22Rv1 (cell line): ENCODE data around the gene MOK.

Experiments used
- ZFX ChIP-seq: fragments of 450-650 bp; IDR thresholded peaks from 2 replicates; pipeline ENCODE4 v1.6.1; 2017; ENCODE audit warnings: antibody characterized with exemption, borderline replicate concordance
- TF ChIP-seq, protein P1 (sequence below): fragments of 450-650 bp; IDR thresholded peaks from 2 replicates; pipeline ENCODE4 v1.5.1; 2017; ENCODE audit warnings: mild to moderate bottlenecking

GRCh38 chr14:102345232-102345631 is 40.3 kb upstream of the MOK start:
- TF ChIP-seq, protein P1, sequence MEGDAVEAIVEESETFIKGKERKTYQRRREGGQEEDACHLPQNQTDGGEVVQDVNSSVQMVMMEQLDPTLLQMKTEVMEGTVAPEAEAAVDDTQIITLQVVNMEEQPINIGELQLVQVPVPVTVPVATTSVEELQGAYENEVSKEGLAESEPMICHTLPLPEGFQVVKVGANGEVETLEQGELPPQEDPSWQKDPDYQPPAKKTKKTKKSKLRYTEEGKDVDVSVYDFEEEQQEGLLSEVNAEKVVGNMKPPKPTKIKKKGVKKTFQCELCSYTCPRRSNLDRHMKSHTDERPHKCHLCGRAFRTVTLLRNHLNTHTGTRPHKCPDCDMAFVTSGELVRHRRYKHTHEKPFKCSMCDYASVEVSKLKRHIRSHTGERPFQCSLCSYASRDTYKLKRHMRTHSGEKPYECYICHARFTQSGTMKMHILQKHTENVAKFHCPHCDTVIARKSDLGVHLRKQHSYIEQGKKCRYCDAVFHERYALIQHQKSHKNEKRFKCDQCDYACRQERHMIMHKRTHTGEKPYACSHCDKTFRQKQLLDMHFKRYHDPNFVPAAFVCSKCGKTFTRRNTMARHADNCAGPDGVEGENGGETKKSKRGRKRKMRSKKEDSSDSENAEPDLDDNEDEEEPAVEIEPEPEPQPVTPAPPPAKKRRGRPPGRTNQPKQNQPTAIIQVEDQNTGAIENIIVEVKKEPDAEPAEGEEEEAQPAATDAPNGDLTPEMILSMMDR = no peak
- TF ChIP-seq ZFX = no peak
